Natural killer cell (primary cell): ENCODE results near the gene ZNF735. TPM values are rescaled to one million over a fixed set of nuclear protein-coding genes. Genes with fewer than 3 reads are reported as not detected.

Experiments
- ATAC-seq, 3 donors: fragments of 150-1000 bp in 2 of 3; fragments of 200-7000 bp in 1 of 3; cut with Tn5 transposase; 1 replicate in 1 of 3; 2 replicates in 2 of 3; pipeline ENCODE4 v1.10.0; 2021; ENCODE audit warnings: mild to moderate bottlenecking in 2 of 3, moderate library complexity in 2 of 3
- DNase-seq, 2 donors: peaks; one replicate each; pipeline versions ENCODE4 v3.0.0 to v3.0.0-alpha.2; 2013 to 2021; ENCODE audit warnings: mixed read lengths in 1 of 2
- H3K27ac ChIP-seq: one replicate; pipeline ENCODE4 v1.5.1; 2013; ENCODE audit warnings: mild to moderate bottlenecking, low read length
- H3K27me3 ChIP-seq: one replicate; pipeline ENCODE4 v1.6.1; 2013; ENCODE audit warnings: low read length; ENCODE audit not compliant: control insufficient read depth, insufficient read depth
- H3K36me3 ChIP-seq: one replicate; pipeline ENCODE4 v1.6.1; 2013; ENCODE audit warnings: low read length; ENCODE audit not compliant: control insufficient read depth, insufficient read depth
- H3K4me1 ChIP-seq: one replicate; pipeline ENCODE4 v1.6.1; 2013; ENCODE audit warnings: low read length; ENCODE audit not compliant: control insufficient read depth, insufficient read depth
- H3K4me3 ChIP-seq: one replicate; pipeline ENCODE4 v1.5.1; 2013; ENCODE audit warnings: low read length
- H3K9me3 ChIP-seq: one replicate; pipeline ENCODE4 v1.6.1; 2013; ENCODE audit warnings: low read length; ENCODE audit not compliant: control insufficient read depth, insufficient read depth
- H3K27ac Mint-ChIP-seq, 2 donors: one replicate each; pipeline ENCODE4 v1.8.0; 2022; ENCODE audit warnings: mild to moderate bottlenecking in 2 of 2, mixed read lengths in 2 of 2, moderate library complexity in 1 of 2
- H3K27me3 Mint-ChIP-seq, 2 donors: one replicate each; pipeline ENCODE4 v1.8.0; 2022; ENCODE audit warnings: low read depth in 2 of 2, mixed read lengths in 2 of 2
- H3K36me3 Mint-ChIP-seq: one replicate; pipeline ENCODE4 v1.8.0; 2022; ENCODE audit warnings: mixed read lengths
- H3K4me1 Mint-ChIP-seq, 2 donors: one replicate each; pipeline ENCODE4 v1.8.0; 2022; ENCODE audit warnings: mixed read lengths in 2 of 2
- H3K4me3 Mint-ChIP-seq: one replicate; pipeline ENCODE4 v1.8.0; 2022; ENCODE audit warnings: mild to moderate bottlenecking, moderate library complexity, mixed read lengths
- H3K9me3 Mint-ChIP-seq, 2 donors: one replicate each; pipeline ENCODE4 v1.8.0; 2022; ENCODE audit warnings: mixed read lengths in 2 of 2
- CTCF ChIP-seq: fragments of 200-600 bp; IDR thresholded peaks from one replicate; pipeline ENCODE4 v1.8.0; 2022; ENCODE audit warnings: antibody characterized with exemption
- WGBS: methylation state at CpG from one replicate; pipeline ENCODE4 v1.1.7; 2013; ENCODE audit warnings: missing lambda C conversion rate; ENCODE audit not compliant: insufficient coverage; 5-methylcytosine and 5-hydroxymethylcytosine counted together
- intact Hi-C: fragments of 100-400 bp; cut with micrococcal nuclease; formaldehyde crosslinking; loops from one replicate; pipeline ENCODE4 v1.14.2; 2022
- total RNA-seq, 4 donors: library from RNA; stranded (reverse); fragments of 120-200 nt in 1 of 4; gene quantifications; one replicate each; pipeline versions ENCODE4 v1.2.3 to v1.2.4, GENCODE V29; 2013 to 2022

Gene ZNF735
- total RNA-seq, 3 donors from 2014 or later (not counting 1 experiment from before 2014, with no cell fraction given) = not detected

GRCh38 chr7:64180989-64181388 lies 26.0 kb upstream of the ZNF735 start:
- no peaks in the 10 kb centered on the region for H3K36me3 ChIP-seq
- no peaks in the 10 kb centered on the region for H3K27me3 ChIP-seq
- no peak overlapping the region for H3K27ac ChIP-seq
- no peaks in the 10 kb centered on the region for H3K27me3 Mint-ChIP-seq
- H3K9me3 Mint-ChIP-seq = peaks cover 4 to 15% of the 10 kb centered on the region in 2 donors
- peaks cover 4% of the 10 kb centered on the region for H3K9me3 ChIP-seq
- no peak for ATAC-seq
- H3K27ac Mint-ChIP-seq = no peak overlapping the region
- H3K4me3 ChIP-seq = no peak overlapping the region
- intact Hi-C loops = loop anchor here (5.0 to 10.0 kb wide), 2 partner anchors 64 to 446 kb away; no protein-coding TSS in a partner anchor
- H3K4me1 ChIP-seq = peaks cover 5% of the 10 kb centered on the region
- no peak overlapping the region for H3K4me3 Mint-ChIP-seq
- no peaks in the 10 kb centered on the region for H3K4me1 Mint-ChIP-seq
- DNase-seq = peak in 1 of 2 donors; percentile 22
- peaks cover 6% of the 10 kb centered on the region for H3K36me3 Mint-ChIP-seq
- 44% methylated on average over 4 of the region's 4 CpGs for WGBS
- no peak for TF ChIP-seq CTCF

GRCh38 chr7:64181586-64181985 lies 25.4 kb upstream of the ZNF735 start:
- peaks cover 4 to 15% of the 10 kb centered on the region in 2 donors for H3K9me3 Mint-ChIP-seq
- Histone ChIP-seq H3K27ac (no peak overlapping the region), H3K9me3 (peaks cover 4% of the 10 kb centered on the region), H3K4me3 (no peak overlapping the region), H3K4me1 (peaks cover 5% of the 10 kb centered on the region), H3K36me3 (no peaks in the 10 kb centered on the region), H3K27me3 (no peaks in the 10 kb centered on the region)
- ATAC-seq (no peak), DNase-seq (no peak)
- H3K36me3 Mint-ChIP-seq = peaks cover 6% of the 10 kb centered on the region
- no peak overlapping the region for H3K4me3 Mint-ChIP-seq
- no peak overlapping the region for H3K27ac Mint-ChIP-seq
- H3K27me3 Mint-ChIP-seq = no peaks in the 10 kb centered on the region
- H3K4me1 Mint-ChIP-seq = no peaks in the 10 kb centered on the region
- intact Hi-C loops = loop anchor here (5.0 to 10.0 kb wide), 2 partner anchors 63 to 446 kb away; no protein-coding TSS in a partner anchor
- 55% methylated on average over 46 of the region's 46 CpGs for WGBS
- TF ChIP-seq CTCF = no peak

GRCh38 chr7:64182036-64182790 lies 24.8 kb upstream of the ZNF735 start:
- Histone ChIP-seq H3K9me3 (peaks cover 4% of the 10 kb centered on the region), H3K27ac (no peak overlapping the region), H3K36me3 (no peaks in the 10 kb centered on the region), H3K4me1 (peaks cover 5% of the 10 kb centered on the region), H3K27me3 (no peaks in the 10 kb centered on the region), H3K4me3 (no peak overlapping the region)
- Mint-ChIP-seq H3K36me3 (peaks cover 6% of the 10 kb centered on the region), H3K9me3 (peaks cover 4 to 15% of the 10 kb centered on the region in 2 donors), H3K4me1 (no peaks in the 10 kb centered on the region), H3K27me3 (no peaks in the 10 kb centered on the region), H3K27ac (no peak overlapping the region), H3K4me3 (no peak overlapping the region)
- intact Hi-C loops = loop anchor here (5.0 to 10.0 kb wide), 2 partner anchors 63 to 445 kb away; no protein-coding TSS in a partner anchor
- no peak for DNase-seq
- WGBS = 47% methylated on average over 66 of the region's 66 CpGs
- no peak for ATAC-seq
- no peak for TF ChIP-seq CTCF
